Stimulated activated CD4-positive, alpha-beta T cell treated with anti-CD3 and anti-CD28 coated beads, Interleukin-1b, Interleukin-23, amount 100 ng/mL, for 24 hours (primary cell): ENCODE data around the gene P2RY2.
"Not testable (repeated sequence)": the region's sequence is repeated elsewhere in the genome, so short reads cannot be mapped to it uniquely, and the experiment has no call there.

Experiments
- DNase-seq, 4 experiments: peaks; one replicate each; pipeline ENCODE4 v3.0.0-alpha.2; 2020; ENCODE audit warnings: low read depth in 4 of 4, low spot score in 1 of 4

The P2RY2 gene

GRCh38 chr11:73226297-73227006, 8.4 kb downstream of the P2RY2 start:
- DNase-seq = no peak

GRCh38 chr11:73227571-73228211, 9.6 kb downstream of the P2RY2 start:
- no peak for DNase-seq

GRCh38 chr11:73228268-73229134, 10.4 kb downstream of the P2RY2 start:
- no peak for DNase-seq

- DNase-seq = no peak
Observed at GRCh38 chr11:73229321-73229895, 11.3 kb downstream of the P2RY2 start.

- no peak for DNase-seq
Observed at GRCh38 chr11:73229896-73230875, 12.1 kb downstream of the P2RY2 start.

GRCh38 chr11:73230931-73231330, 12.8 kb downstream of the P2RY2 start:
- DNase-seq = no peak

- not testable (repeated sequence) for DNase-seq
Observed at GRCh38 chr11:73232487-73232886, 14.4 kb downstream of the P2RY2 start.

GRCh38 chr11:73233211-73233610, 15.1 kb downstream of the P2RY2 start:
- DNase-seq = no peak

- DNase-seq = no peak
Observed at GRCh38 chr11:73233692-73234470, 15.8 kb downstream of the P2RY2 start.

- DNase-seq = no peak
Observed at GRCh38 chr11:73234471-73235181, 16.5 kb downstream of the P2RY2 start.

GRCh38 chr11:73235236-73235786, 17.2 kb downstream of the P2RY2 start:
- DNase-seq = no peak

- DNase-seq = no peak
Observed at GRCh38 chr11:73236205-73236765, 18.2 kb downstream of the P2RY2 start.

GRCh38 chr11:73236854-73237253, 18.8 kb downstream of the P2RY2 start:
- DNase-seq = peak in 1 of 4 experiments; percentile 8

GRCh38 chr11:73237471-73238290, 19.6 kb downstream of the P2RY2 start:
- DNase-seq = no peak

- DNase-seq = no peak
Observed at GRCh38 chr11:73239111-73239521, 21.0 kb downstream of the P2RY2 start.

GRCh38 chr11:73239571-73240189, 21.6 kb downstream of the P2RY2 start:
- no peak for DNase-seq

- DNase-seq = no peak
Observed at GRCh38 chr11:73240190-73240781, 22.2 kb downstream of the P2RY2 start.
